SK-N-MC (cell line): Measurements from ENCODE around the gene TAPBP.

Experiments
- DNase-seq: peaks from one replicate; pipeline ENCODE4 v3.0.0-alpha.2; 2011; ENCODE audit warnings: low read depth, low spot score
- H3K27ac ChIP-seq: fragments of 200-600 bp; sonication (generic); 2 replicates; pipeline ENCODE4 v1.5.1; 2016; ENCODE audit warnings: mixed run types
- H3K36me3 ChIP-seq: fragments of 200-600 bp; sonication (generic); 2 replicates; pipeline ENCODE4 v1.6.1; 2017; ENCODE audit warnings: antibody characterized with exemption, low read length, mixed read lengths; ENCODE audit not compliant: insufficient read depth
- H3K4me3 ChIP-seq: fragments of 200-600 bp; sonication (generic); 2 replicates; pipeline ENCODE4 v1.5.1; 2016
- H3K9ac ChIP-seq: fragments of 200-600 bp; sonication (generic); 2 replicates; pipeline ENCODE4 v1.8.0; 2017; ENCODE audit warnings: mixed run types, mixed read lengths; ENCODE audit not compliant: insufficient read length
- H3K9me3 ChIP-seq: fragments of 200-600 bp; sonication (generic); 2 replicates; pipeline ENCODE4 v1.6.1; 2017; ENCODE audit warnings: low read depth, mild to moderate bottlenecking, antibody characterized with exemption, low read length, moderate library complexity, mixed read lengths
- EZH2 ChIP-seq: fragments of 200-600 bp; sonication (generic); IDR thresholded peaks from one replicate; pipeline ENCODE4 v1.6.1; 2017; ENCODE audit warnings: antibody characterized with exemption
- FOXP2 ChIP-seq: optimal IDR thresholded peaks from 2 replicates; pipeline ENCODE3; 2011; ENCODE audit warnings: mild to moderate bottlenecking, moderate library complexity; ENCODE audit not compliant: insufficient read depth; ENCODE audit errors: extremely low read length, control extremely low read depth
- POLR2AphosphoS5 ChIP-seq: IDR thresholded peaks from 2 replicates; pipeline ENCODE4 v1.6.1; 2012; ENCODE audit warnings: mild to moderate bottlenecking, low read depth, low read length, borderline replicate concordance

TAPBP gene

GRCh38 chr6:33305052-33305451 lies 8.8 kb downstream of the TAPBP start:
- H3K9ac ChIP-seq = no peak overlapping the region
- no peak overlapping the region for H3K27ac ChIP-seq

GRCh38 chr6:33304216-33304615 lies 9.7 kb downstream of the TAPBP start:
- Histone ChIP-seq H3K36me3 (no peaks in the 10 kb centered on the region), H3K27ac (no peak overlapping the region), H3K9me3 (no peaks in the 10 kb centered on the region), H3K4me3 (no peak overlapping the region), H3K9ac (no peak overlapping the region)
- DNase-seq = no peak
- TF ChIP-seq EZH2 (no peak), POLR2AphosphoS5 (no peak), FOXP2 (no peak)

More at GRCh38 chr6:33305052-33305451, 8.8 kb downstream of the TAPBP start:
- no peak for DNase-seq
- Histone ChIP-seq H3K4me3 (no peak overlapping the region), H3K36me3 (no peaks in the 10 kb centered on the region), H3K9me3 (no peaks in the 10 kb centered on the region)
- TF ChIP-seq FOXP2 = no peak
- no peak for TF ChIP-seq EZH2

GRCh38 chr6:33301877-33302276 lies 12.0 kb downstream of the TAPBP start:
- Histone ChIP-seq H3K36me3 (no peaks in the 10 kb centered on the region), H3K27ac (no peak overlapping the region), H3K9me3 (no peaks in the 10 kb centered on the region), H3K4me3 (no peak overlapping the region), H3K9ac (no peak overlapping the region)
- no peak for DNase-seq
- TF ChIP-seq FOXP2 = no peak
- TF ChIP-seq POLR2AphosphoS5 = no peak
- no peak for TF ChIP-seq EZH2

- peak overlapping the region; percentile 79 for H3K9ac ChIP-seq
- H3K4me3 ChIP-seq = peak overlapping the region; percentile 99
- no peak for TF ChIP-seq FOXP2
- TF ChIP-seq POLR2AphosphoS5 = peak; percentile 98
- TF ChIP-seq EZH2 = no peak
- peak overlapping the region; percentile 85 for H3K27ac ChIP-seq
- no peaks in the 10 kb centered on the region for H3K9me3 ChIP-seq
- DNase-seq = no peak
- H3K36me3 ChIP-seq = no peaks in the 10 kb centered on the region
These were observed 14.5 kb downstream of the TAPBP start for GRCh38 chr6:33299237-33299944.

GRCh38 chr6:33298773-33299236 lies 15.1 kb downstream of the TAPBP start, which contains the start of gene RGL2:
Gene RGL2, minus strand, starts transcription at chr6:33298942. Its CDS starts 332 bp downstream, at chr6:33298610.
- TF ChIP-seq POLR2AphosphoS5 = no peak
- no peak for TF ChIP-seq EZH2
- no peak for TF ChIP-seq FOXP2
- Histone ChIP-seq H3K9ac (peak within 1 kb of the TSS; percentile 79), H3K9me3 (no peaks in the 10 kb centered on the region), H3K27ac (peak within 1 kb of the TSS; percentile 85), H3K36me3 (no peaks in the 10 kb centered on the region), H3K4me3 (peak within 1 kb of the TSS; percentile 99)
- no peak for DNase-seq

- Histone ChIP-seq H3K27ac (no peak overlapping the region), H3K4me3 (peak overlapping the region; percentile 99), H3K36me3 (no peaks in the 10 kb centered on the region), H3K9ac (peak overlapping the region; percentile 79), H3K9me3 (no peaks in the 10 kb centered on the region)
- TF ChIP-seq POLR2AphosphoS5 (no peak; the same call in 1 of the 2 replicates), EZH2 (no peak), FOXP2 (no peak)
- no peak for DNase-seq
These were observed 15.7 kb downstream of the TAPBP start for GRCh38 chr6:33297956-33298772.

- Histone ChIP-seq H3K9me3 (no peaks in the 10 kb centered on the region), H3K27ac (no peak overlapping the region), H3K36me3 (no peaks in the 10 kb centered on the region; the same call in 1 of the 2 replicates), H3K4me3 (peak overlapping the region; percentile 99), H3K9ac (no peak overlapping the region)
- TF ChIP-seq EZH2 = no peak
- no peak for TF ChIP-seq POLR2AphosphoS5
- TF ChIP-seq FOXP2 = no peak
- DNase-seq = no peak
These were observed 16.4 kb downstream of the TAPBP start for GRCh38 chr6:33297406-33297955.

- no peak for TF ChIP-seq POLR2AphosphoS5
- no peak for TF ChIP-seq EZH2
- no peak for TF ChIP-seq FOXP2
- DNase-seq = no peak
- Histone ChIP-seq H3K36me3 (peaks cover 3% of the 10 kb centered on the region; the same call in 1 of the 2 replicates), H3K4me3 (no peak overlapping the region), H3K9me3 (no peaks in the 10 kb centered on the region), H3K27ac (no peak overlapping the region), H3K9ac (no peak overlapping the region)
These were observed 17.0 kb downstream of the TAPBP start for GRCh38 chr6:33296797-33297405.
